Activated CD8-positive, alpha-beta memory T cell treated with anti-CD3 and anti-CD28 coated beads for 1 hour (primary cell): Measurements from ENCODE around the gene OR2K2.
"Not testable (repeated sequence)": the region's sequence is repeated elsewhere in the genome, so short reads cannot be mapped to it uniquely, and the experiment has no call there.

Experiments used
- DNase-seq, 2 donors: peaks; one replicate each; pipeline ENCODE4 v3.0.0-alpha.2; 2020; ENCODE audit warnings: low read depth in 1 of 2; ENCODE audit errors: extremely low read depth in 1 of 2

The OR2K2 gene

DNA sequence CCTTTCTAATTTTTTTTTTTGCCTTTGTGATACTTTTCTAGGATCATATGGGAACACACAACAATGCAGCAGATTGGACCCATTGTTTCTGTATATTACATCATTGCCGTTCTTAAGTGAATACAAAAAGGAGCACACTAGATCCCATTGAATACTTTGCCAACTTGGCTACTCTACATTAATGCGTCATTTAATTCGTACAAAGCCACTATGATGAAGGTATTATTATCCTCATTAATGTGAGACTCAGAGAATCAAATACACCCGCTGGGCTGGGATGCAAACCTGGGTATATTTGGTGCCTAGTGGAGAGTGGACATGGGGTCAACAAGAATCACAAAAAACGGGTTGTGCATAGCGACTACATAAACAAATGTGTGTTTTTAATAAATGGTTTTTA lies 31.9 kb downstream of the OR2K2 start:
- DNase-seq, result no peak

DNA sequence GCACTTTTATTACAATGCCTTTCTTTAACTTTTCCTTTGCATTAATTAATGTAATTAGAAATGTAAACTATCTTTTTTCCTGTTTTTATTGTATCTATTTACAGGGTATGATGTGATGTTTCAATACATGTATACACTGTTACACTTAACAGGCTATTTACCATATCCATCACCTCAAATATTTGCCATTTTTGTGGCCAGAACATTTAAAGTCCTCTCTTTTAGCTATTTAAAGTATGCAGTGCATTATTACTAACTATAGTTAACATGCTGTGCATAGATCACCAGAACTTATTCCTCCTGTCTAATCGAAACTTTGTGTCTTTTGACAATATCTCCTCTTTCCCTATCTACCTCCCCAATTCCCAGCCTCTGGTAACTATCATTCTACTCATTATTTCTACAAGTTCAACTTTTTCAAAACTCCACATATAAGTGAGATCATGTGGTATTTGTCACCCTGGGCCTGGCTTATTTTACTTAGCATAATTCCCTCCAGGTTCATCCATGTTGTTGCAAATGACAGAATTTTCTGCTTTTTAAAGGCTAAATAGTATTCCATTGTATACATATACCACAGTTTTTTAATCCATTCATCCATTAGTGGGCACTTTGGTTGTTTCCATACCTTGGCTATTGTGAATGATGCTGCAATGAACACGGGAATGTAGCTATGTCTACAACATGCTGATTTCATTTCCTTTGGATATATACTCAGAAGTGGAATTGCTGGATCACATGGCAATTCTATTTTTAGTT lies 32.8 kb downstream of the OR2K2 start:
- no peak for DNase-seq

DNA sequence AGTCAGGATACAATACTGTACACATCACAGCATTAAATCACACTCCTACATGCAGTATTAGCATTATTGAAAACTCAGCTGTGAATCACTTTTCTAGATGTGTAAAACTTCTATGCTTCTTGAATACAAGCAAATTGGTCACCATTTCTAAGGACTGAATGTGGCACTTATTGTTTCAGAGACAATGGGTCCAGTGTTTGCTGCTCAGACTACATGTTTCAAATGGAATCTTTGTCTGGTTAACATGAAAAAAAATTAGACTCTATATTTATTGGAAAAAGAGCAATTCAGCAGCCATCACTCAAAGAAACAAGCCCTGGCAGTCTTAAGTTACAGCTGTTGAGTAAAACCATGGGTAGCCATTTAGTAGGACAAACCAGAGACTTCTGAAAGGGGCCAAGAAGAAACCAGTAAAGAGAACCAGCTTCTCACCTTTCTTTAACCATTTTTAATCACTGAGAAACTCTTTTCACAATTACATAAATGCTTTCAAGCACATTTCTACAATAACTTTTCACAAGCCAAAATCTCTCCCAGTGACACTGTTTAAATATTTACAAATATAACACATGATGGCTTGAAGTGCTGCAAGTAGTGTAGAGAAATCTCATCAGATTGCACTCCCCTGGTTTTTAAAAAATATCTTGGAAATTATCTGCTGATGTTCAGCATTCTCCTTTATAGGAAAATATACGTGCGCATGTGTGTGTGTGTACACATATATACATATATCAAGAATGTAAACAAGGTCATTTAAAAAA lies 35.2 kb downstream of the OR2K2 start:
- no peak for DNase-seq

DNA sequence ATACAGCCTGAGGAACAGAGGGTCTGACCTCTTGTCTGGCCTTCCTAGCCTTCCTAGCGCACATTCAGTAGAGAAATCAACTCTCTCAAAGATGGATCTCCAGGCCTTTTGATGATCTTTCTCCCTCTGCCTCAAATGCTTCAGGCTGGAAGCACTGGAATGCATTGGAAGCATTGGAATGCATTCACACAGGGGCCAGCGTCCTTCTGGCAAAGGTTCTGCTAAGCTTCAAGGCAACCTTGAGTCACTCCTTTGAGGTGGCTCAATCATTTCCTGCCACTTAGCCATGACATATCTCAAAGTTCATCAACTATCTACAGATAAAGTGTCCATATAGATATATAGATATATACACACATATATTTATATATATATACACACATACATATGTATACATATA lies 42.9 kb downstream of the OR2K2 start:
- DNase-seq, result no peak

DNA sequence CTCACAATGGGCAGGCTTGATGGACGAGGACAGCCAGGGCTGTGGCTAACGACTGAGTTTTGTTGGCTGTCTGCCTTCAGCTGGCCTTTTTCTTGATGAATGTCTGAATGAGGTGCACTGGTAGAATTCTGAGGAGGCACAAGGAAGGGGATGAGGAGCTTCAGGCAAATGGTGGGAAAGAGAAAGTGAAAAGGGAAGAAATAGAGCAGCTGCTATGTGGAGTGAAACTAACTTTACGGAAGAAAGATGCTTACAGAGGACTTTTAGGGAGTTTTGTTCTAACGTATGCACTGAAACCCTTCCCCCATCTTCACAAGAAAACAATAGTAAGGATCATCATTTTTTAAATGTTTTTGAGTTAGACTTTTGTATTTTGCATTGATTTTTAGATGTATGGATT lies 45.3 kb downstream of the OR2K2 start:
- DNase-seq, result no peak

DNA sequence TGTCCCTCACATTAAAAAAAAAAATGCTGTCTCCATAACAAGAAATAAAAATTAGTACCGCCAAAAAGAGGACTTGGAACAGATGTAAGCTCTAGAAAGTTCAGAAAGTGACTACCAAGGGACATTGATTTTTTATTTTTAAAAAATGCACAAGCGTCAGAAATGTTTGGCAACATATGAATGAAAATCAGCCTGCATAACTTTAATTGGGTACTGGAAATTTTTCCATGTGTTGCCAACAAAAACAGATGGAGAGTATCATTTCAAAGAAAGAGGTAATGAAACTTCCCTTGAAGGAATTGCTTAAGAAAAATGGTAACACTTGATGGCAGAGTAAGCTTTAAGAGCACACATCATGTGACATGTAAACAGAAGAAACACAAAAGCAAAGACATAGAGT lies 47.2 kb downstream of the OR2K2 start:
- DNase-seq, result no peak

DNA sequence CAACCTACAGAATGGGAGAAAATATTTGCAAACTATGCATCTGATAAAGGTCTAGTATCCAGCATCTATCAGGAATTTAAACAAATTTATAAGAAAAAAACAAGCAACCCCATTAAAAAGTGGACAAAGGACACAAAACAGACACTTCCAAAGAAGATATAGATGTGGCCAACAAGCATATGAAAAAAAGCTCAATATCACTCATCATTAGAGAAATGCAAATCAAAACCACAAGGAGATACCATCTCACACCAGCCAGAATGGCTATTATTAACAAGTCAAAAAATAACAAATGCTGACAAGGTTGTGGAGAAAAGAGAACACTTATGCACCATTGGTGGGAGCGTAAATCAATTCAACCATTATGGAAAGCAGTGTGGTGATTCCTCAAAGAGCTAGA lies 49.2 kb downstream of the OR2K2 start:
- DNase-seq, result not testable (repeated sequence)
